WI38 (cell line): ENCODE results near the gene ATP6AP2.

ENCODE experiments used
- H3K4me3 ChIP-seq: 2 replicates; pipeline ENCODE4 v1.5.1; 2011; ENCODE audit warnings: low read depth, mild to moderate bottlenecking, control low read depth, low read length
- TF ChIP-seq, protein P1 (sequence below): IDR thresholded peaks from 2 replicates; pipeline ENCODE4 v1.5.1; 2012; ENCODE audit warnings: low read depth, mild to moderate bottlenecking, control low read depth, low read length

ATP6AP2 gene, protein sequence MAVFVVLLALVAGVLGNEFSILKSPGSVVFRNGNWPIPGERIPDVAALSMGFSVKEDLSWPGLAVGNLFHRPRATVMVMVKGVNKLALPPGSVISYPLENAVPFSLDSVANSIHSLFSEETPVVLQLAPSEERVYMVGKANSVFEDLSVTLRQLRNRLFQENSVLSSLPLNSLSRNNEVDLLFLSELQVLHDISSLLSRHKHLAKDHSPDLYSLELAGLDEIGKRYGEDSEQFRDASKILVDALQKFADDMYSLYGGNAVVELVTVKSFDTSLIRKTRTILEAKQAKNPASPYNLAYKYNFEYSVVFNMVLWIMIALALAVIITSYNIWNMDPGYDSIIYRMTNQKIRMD

DNA sequence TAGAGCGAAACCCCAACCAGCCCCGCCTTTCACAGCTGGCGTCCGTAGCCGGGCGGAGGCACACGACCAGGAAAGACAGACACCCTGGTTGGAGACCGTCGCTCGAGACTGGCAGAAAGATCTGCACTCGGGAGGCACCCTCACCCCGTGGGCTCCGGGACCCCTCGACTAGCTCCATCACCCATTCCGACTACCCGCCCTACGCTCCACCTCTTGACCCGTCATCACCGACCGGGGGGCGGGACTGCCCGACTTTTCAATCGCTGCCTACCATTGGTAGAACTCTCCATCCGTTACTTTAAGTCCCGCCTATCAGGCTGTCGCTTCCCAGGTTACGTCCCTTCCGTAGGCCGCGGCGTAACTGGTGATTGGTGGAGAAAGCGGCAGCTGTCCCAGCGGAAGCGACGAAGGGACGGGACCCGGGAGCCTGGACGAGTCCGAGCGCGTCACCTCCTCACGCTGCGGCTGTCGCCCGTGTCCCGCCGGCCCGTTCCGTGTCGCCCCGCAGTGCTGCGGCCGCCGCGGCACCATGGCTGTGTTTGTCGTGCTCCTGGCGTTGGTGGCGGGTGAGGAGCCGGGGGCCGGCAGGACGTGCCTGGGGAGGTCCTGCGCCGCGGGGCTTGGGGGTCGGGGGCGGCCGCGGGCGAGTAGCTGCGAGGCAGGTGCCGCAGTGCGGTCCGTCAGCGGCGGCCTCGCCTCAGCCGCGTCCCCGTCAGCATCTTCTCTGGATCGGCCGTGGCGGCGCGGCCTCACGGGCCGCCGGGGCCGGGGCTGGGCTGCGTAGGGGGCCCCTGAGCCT is at the start of gene ATP6AP2:
Gene ATP6AP2, plus strand, starts transcription at position 434 of the 799 bp plus-strand sequence. Its CDS starts 96 bp downstream, at position 530.
- TF ChIP-seq, protein P1, sequence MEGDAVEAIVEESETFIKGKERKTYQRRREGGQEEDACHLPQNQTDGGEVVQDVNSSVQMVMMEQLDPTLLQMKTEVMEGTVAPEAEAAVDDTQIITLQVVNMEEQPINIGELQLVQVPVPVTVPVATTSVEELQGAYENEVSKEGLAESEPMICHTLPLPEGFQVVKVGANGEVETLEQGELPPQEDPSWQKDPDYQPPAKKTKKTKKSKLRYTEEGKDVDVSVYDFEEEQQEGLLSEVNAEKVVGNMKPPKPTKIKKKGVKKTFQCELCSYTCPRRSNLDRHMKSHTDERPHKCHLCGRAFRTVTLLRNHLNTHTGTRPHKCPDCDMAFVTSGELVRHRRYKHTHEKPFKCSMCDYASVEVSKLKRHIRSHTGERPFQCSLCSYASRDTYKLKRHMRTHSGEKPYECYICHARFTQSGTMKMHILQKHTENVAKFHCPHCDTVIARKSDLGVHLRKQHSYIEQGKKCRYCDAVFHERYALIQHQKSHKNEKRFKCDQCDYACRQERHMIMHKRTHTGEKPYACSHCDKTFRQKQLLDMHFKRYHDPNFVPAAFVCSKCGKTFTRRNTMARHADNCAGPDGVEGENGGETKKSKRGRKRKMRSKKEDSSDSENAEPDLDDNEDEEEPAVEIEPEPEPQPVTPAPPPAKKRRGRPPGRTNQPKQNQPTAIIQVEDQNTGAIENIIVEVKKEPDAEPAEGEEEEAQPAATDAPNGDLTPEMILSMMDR = no peak
- peak within 1 kb of the TSS; percentile 71 for H3K4me3 ChIP-seq

DNA sequence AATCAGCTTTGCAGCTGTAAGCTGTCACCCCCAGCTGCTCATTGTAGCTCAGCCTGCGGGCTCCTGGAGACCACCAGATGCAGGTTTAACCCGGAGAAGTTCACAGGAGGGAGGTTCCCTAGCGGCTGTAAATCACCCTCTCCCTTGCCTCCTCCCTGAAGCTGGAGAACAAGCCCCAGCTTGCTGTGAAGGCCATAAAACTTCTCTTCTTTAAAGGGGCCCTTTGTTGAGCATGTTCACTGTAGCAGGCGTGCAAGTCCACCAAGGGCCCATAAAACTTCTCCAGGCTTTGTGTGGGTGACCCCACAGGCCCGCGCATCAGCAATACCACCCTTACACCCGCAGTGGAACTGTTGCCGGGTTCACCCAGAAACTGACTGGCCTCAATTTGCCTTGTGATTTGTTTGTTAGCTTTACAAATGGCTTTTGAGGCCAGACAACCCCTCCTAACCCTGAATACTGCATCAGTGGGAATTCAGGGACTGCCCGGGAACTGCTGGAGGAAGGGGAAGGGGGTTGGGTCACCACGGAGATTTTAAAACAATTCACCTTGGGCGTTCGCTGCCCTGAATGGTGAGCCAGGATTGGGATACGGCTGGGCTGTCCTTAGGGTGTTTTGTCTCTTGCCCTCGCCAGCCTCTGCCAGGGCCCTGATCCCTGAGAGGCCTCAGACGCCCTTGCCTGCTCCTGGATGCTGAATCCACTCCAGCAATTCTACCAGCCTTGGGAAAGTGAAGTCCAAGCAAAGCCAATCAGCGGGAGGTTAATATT is 49.5 kb upstream of the ATP6AP2 start:
- TF ChIP-seq, protein P1 = no peak
- H3K4me3 ChIP-seq = no peak overlapping the region

DNA sequence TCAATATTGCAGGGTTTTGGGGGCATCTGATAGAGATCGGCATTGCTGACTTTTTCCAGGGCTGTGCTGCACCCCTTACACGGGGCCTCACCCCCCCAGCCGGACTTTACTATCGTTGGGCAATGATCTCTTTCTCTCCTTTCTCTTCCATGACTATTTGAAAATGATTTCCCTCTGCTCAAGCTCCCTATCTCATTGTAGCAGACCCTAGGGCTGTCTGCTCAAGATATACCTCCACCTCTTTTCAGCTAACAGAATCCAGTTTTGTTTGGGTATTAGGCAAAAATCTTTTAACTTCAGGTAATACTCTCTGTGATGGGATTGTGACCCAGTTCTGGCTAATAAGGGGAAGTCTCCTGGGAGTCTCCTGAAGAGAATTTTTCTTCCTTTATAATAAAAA is 43.5 kb upstream of the ATP6AP2 start:
- TF ChIP-seq, protein P1 = no peak
- H3K4me3 ChIP-seq = no peak overlapping the region

DNA sequence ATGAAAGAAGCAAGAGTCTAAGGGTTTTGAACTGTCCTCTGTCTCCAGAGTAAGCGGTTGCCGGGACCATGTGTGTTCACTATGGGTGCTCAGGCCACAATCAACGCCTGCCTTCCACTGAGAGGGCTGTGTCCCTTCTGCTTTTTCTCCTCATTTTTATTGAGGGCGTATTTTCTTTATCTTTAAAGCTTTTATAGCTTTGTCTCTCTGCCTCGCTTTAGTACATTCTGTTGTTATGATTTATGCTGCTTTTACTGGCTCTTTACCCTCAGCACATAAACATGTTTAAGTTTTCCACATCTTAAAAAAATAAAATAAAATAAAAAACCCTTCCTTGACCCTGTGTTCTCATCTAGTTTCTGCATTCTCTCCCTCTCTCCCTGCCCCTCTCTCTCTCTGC is 42.4 kb upstream of the ATP6AP2 start:
- TF ChIP-seq, protein P1 = no peak

DNA sequence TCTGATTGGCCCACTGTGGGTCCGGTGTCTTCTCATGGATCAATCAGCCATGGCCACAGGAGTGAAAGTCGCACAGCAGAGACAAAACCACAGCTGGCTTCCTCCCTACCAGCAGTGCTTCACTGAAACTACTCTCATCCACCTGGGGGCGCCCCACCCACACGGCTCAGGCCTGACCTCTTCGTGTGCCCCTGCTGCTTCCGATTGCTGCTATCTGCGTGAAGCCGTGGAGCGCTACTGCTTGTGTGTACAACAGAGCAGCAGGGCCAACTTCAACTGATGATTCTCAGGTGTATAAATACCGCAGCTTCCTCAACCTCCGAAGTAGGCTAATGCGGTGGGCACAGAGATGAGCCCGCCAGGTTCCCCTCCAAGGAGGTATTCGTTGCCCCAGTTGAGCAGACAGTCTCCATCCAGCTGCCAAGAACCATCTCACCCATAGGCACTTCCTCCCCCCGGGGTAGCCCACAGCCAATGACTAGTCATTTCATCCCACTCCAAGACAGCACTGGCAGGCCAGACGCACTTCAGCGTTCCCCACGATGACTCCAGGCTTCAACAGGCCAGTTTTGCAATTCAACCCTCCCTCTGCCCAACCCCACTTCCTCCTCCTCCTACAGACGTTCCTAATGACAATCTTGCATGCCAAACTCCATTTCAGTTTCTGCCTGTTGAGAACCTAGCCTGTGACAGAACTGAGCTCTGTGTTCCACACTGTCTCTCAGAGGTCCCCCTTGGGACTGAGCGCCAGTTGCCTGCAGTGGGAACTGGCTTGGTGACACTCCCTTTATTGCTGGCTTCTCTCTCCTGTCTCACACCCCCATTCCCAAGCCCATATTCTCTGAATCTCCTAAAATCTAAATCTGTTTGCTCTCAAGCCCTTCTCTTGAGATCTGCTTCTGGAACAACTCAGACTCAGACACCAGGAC is 41.3 kb upstream of the ATP6AP2 start:
- no peak overlapping the region for H3K4me3 ChIP-seq
- TF ChIP-seq, protein P1 = 0 out of 2 replicates have a peak, but pooled peaks have one; percentile 7

More for the DNA sequence above, 42.4 kb upstream of the ATP6AP2 start:
- H3K4me3 ChIP-seq = no peak overlapping the region

DNA sequence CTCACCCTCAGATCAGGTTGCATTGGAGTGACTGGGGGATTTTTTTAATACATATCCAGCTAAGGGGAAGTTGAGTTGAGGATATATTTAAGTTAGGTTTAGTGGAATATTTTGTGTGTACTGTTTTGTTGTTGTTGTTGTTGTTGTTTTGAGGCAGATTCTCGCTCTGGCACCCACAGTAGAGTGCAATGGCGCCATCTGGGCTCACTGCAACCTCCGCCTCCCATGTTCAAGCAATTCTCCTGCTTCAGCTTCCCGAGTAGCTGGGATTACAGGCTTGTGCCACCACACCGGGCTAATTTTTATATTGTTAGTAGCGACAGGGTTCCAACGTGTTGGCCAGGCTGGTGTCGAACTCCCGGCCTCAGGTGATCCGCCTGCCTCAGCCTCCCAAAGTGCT is 38.6 kb upstream of the ATP6AP2 start:
- TF ChIP-seq, protein P1 = no peak
- H3K4me3 ChIP-seq = no peak overlapping the region
